Subcutaneous abdominal adipose tissue (tissue), 5 donors: ENCODE measurements around the gene CNNM1.

Experiments
- H3K27ac ChIP-seq: one replicate; pipeline ENCODE4 v1.7.0; 2013; ENCODE audit warnings: low read depth, mild to moderate bottlenecking, inconsistent platforms, low read length, moderate library complexity
- H3K27me3 ChIP-seq, 5 donors: one replicate each; pipeline ENCODE4 v1.7.0; 2013; ENCODE audit warnings: low read length in 5 of 5, inconsistent platforms in 1 of 5; ENCODE audit not compliant: control insufficient read depth in 5 of 5, insufficient read depth in 4 of 5
- H3K36me3 ChIP-seq, 5 donors: one replicate each; pipeline ENCODE4 v1.7.0; 2013; ENCODE audit warnings: low read length in 5 of 5; ENCODE audit not compliant: control insufficient read depth in 5 of 5, insufficient read depth in 5 of 5
- H3K4me1 ChIP-seq, 5 donors: one replicate each; pipeline ENCODE4 v1.7.0; 2013; ENCODE audit warnings: low read length in 5 of 5, mild to moderate bottlenecking in 3 of 5, moderate library complexity in 1 of 5; ENCODE audit not compliant: control insufficient read depth in 5 of 5, insufficient read depth in 5 of 5
- H3K4me3 ChIP-seq, 5 donors: one replicate each; pipeline ENCODE4 v1.7.0; 2013; ENCODE audit warnings: low read length in 5 of 5, low read depth in 1 of 5
- H3K9ac ChIP-seq, 5 donors: one replicate each; pipeline ENCODE4 v1.7.0; 2013; ENCODE audit warnings: low read length in 5 of 5, mild to moderate bottlenecking in 4 of 5, moderate library complexity in 3 of 5
- H3K9me3 ChIP-seq, 5 donors: one replicate each; pipeline ENCODE4 v1.7.0; 2013; ENCODE audit warnings: low read length in 5 of 5; ENCODE audit not compliant: control insufficient read depth in 5 of 5
- donor health status: healthy.
- donor health status: healthy.
- donor health status: healthy.
- donor health status: healthy.
- donor health status: healthy.

CNNM1 gene

DNA sequence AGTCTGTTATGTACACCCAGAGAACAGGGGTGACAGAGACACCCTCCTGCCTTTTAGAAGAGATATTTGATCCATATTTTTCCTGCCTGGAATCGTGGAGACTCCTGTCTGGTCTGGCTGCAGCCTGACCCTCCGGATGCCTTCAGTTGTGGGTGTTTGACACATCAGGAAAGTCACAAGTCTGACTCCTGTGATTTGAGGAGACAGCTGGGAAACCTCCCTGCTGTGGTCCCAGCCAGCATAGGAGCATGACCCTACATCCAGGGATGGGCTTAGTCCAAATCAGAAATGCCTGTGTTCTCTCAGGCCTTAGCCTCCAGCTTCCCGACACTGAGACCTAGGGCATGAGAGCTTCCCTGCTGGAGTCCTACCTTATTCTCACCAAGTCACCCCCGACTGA, 57.9 kb downstream of the CNNM1 start:
- H3K27ac ChIP-seq = no peak overlapping the region
- no peak overlapping the region for H3K4me3 ChIP-seq
- no peak overlapping the region for H3K9ac ChIP-seq
- peaks cover 0 to 10% (median 4%) of the 10 kb centered on the region in 5 donors for H3K27me3 ChIP-seq
- H3K9me3 ChIP-seq = no peaks in the 10 kb centered on the region
- no peaks in the 10 kb centered on the region for H3K36me3 ChIP-seq
- H3K4me1 ChIP-seq = no peaks in the 10 kb centered on the region

GRCh38 chr10:99387541-99387940, 58.4 kb downstream of the CNNM1 start:
- Histone ChIP-seq H3K36me3 (no peaks in the 10 kb centered on the region), H3K27me3 (peaks cover 0 to 10% (median 4%) of the 10 kb centered on the region in 5 donors), H3K4me3 (no peak overlapping the region), H3K9me3 (no peaks in the 10 kb centered on the region), H3K27ac (no peak overlapping the region), H3K9ac (no peak overlapping the region), H3K4me1 (peaks cover 0 to 1% (median 0%) of the 10 kb centered on the region in 5 donors)

DNA sequence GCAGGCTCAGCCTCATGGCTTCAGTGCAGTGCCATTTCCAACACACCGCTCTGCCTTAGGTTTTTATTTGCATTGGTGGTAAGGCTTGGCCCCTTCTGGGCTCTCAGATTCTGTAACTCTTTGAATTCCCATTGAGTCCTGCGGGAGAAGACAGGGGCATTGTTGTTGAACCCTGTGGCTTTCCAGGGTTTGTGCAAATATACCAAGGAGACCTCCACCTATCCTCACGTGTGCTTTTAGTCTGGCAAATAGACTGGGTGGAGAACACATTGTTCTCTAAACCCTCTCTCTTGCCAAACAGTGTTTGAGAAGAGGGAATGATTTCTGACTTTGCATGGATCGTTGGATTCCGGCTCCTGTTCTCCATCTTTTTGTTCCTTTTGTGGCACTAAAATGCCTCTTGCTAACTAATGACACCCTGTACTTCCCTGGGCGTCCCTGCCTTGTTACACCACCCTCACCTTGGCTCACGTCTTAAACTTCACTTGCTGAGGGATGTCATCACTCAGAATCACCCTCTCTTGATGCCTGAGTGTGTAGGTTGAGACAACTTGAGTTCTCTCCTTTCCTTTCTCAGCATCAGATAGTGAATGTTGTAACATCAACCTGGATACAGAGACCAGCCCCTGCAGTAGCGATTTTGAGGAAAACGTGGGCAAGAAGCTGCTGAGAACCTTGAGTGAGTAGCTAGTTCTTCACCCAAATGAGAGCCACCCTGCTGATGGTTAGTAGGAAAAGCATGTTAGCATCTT, 60.7 kb downstream of the CNNM1 start:
- Histone ChIP-seq H3K27ac (no peak overlapping the region), H3K9ac (no peak overlapping the region), H3K4me1 (peaks cover 0 to 3% (median 0%) of the 10 kb centered on the region in 5 donors), H3K36me3 (peaks cover 0 to 4% (median 0%) of the 10 kb centered on the region in 5 donors), H3K27me3 (peaks cover 0 to 7% (median 4%) of the 10 kb centered on the region in 5 donors), H3K9me3 (no peaks in the 10 kb centered on the region), H3K4me3 (no peak overlapping the region)

DNA sequence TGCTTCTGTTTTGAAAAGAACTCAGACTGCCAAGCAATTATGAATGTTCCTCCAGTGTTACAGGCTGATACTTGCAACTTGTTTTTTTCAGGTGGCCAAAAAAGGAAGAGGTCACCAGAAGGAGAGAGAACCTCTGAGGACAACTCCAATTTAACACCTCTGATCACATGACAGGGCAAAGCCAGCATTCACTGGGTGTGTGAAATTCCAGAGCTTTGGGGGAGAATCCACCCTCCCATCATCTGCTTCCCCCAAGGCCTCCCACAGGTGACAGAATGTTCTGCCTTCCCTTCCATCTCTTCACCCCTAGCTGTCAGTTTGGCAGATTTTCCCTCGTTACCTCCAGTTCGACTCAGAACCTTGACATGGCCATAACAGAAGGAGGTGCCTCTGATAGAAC, 62.2 kb downstream of the CNNM1 start:
- Histone ChIP-seq H3K9me3 (no peaks in the 10 kb centered on the region), H3K4me1 (peaks cover 0 to 3% (median 0%) of the 10 kb centered on the region in 5 donors), H3K9ac (no peak overlapping the region), H3K27me3 (peaks cover 0 to 6% (median 3%) of the 10 kb centered on the region in 5 donors), H3K27ac (no peak overlapping the region), H3K36me3 (peaks cover 0 to 9% (median 6%) of the 10 kb centered on the region in 5 donors), H3K4me3 (no peak overlapping the region)

DNA sequence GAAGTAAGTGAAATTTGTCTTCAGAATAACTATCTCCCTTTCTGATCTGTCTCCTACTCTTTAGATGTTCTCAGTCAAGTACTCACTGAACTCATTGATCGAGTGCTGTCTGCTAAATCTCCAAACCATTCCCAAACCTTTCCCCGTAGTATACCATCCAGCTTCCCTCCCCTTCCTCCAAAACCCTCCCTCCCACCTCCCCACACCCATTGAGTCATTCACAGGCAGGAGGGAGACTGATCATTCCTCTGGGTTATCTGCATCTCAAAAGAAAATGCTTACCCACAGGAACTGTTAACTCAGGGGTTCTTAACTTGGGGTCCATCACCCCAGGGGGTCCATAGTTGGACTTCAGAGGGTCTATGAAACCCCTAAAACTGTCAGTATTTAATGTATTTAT, 63.9 kb downstream of the CNNM1 start:
- H3K27me3 ChIP-seq = peaks cover 0 to 4% (median 0%) of the 10 kb centered on the region in 5 donors
- no peaks in the 10 kb centered on the region for H3K9me3 ChIP-seq
- H3K36me3 ChIP-seq = peaks cover 6 to 26% (median 20%) of the 10 kb centered on the region in 5 donors
- no peak overlapping the region for H3K9ac ChIP-seq
- H3K27ac ChIP-seq = no peak overlapping the region
- H3K4me3 ChIP-seq = no peak overlapping the region
- H3K4me1 ChIP-seq = peaks cover 0 to 3% (median 0%) of the 10 kb centered on the region in 5 donors

GRCh38 chr10:99393683-99394082, 64.5 kb downstream of the CNNM1 start:
- Histone ChIP-seq H3K4me3 (no peak overlapping the region), H3K36me3 (peaks cover 6 to 32% (median 24%) of the 10 kb centered on the region in 5 donors), H3K4me1 (peaks cover 0 to 3% (median 0%) of the 10 kb centered on the region in 5 donors), H3K27ac (no peak overlapping the region), H3K9me3 (no peaks in the 10 kb centered on the region), H3K9ac (no peak overlapping the region), H3K27me3 (peaks cover 0 to 4% (median 0%) of the 10 kb centered on the region in 5 donors)

- Histone ChIP-seq H3K27me3 (peaks cover 0 to 4% (median 0%) of the 10 kb centered on the region in 5 donors), H3K36me3 (peaks cover 9 to 38% (median 30%) of the 10 kb centered on the region in 5 donors), H3K27ac (no peak overlapping the region), H3K4me1 (peaks cover 0 to 3% (median 0%) of the 10 kb centered on the region in 5 donors), H3K9me3 (no peaks in the 10 kb centered on the region), H3K4me3 (no peak overlapping the region), H3K9ac (no peak overlapping the region)
Observed at GRCh38 chr10:99394256-99394655, 65.1 kb downstream of the CNNM1 start.

DNA sequence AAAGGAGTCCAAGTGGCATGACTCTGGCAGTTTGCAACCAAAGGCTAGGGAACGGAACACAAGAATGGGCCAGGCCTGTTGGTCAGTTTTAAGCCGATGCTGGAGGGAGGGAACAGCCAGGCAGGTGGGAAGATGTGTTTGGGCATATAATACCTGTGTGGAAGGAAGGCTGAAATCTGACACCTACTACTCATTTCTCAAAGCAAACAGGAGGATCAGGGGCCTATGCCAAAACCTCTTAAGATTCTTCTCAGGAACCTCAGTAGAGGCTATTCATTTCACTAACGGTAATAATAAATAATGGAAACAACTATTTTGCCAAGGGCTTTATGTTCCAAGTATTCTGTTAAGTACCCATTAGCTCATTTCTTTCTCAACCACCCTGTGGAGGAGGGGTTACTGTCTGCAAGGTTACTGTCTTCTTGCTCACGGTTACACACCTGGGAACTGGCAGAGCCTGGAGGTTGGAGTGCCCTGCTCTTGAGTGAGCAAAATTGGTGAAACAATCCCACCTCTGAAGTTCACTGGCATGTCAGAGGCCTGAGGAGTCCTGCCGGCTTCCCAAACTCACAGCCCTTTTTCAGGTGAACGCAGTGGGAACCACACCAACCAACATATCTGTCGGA, 65.7 kb downstream of the CNNM1 start:
- Histone ChIP-seq H3K9me3 (no peaks in the 10 kb centered on the region), H3K4me3 (no peak overlapping the region), H3K27me3 (no peaks in the 10 kb centered on the region), H3K9ac (no peak overlapping the region), H3K4me1 (peaks cover 0 to 3% (median 0%) of the 10 kb centered on the region in 5 donors), H3K27ac (no peak overlapping the region), H3K36me3 (peaks cover 9 to 44% (median 34%) of the 10 kb centered on the region in 5 donors)

DNA sequence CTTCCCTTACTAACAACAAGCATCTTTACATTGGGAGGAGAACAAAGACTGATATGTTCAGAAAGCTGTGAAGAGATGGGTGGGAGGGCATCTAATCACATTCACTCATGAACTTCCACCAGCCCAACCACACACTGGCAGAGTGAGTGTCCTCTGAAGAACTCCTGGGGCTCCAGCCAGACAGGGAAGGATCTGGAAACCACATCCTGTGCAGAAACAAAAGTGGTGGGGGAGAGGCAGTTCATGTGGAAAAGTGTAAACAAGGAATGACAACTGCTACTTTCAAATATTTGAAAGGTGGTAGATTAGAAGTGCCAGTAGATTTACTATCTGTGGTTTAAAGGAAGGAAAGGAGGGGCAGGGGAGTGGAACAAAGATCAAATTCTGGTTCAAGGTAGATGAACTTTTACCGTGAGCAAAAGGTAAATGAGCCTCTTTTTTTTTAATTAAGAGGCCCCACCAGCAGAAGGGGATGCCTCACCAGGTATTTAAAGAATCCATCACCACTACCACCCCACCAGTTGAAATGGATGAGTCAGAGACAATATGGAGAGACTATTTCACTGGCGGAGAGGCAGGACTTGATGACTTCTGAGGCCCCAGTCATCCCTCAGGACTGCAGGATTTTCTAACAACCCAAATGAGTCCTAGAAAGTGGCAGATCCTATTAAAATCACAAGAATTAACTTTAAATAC, 66.7 kb downstream of the CNNM1 start:
- Histone ChIP-seq H3K9me3 (no peaks in the 10 kb centered on the region), H3K4me3 (no peak overlapping the region), H3K27ac (no peak overlapping the region), H3K4me1 (peaks cover 0 to 3% (median 0%) of the 10 kb centered on the region in 5 donors), H3K9ac (no peak overlapping the region), H3K27me3 (no peaks in the 10 kb centered on the region), H3K36me3 (peaks cover 10 to 50% (median 41%) of the 10 kb centered on the region in 5 donors)

GRCh38 chr10:99396471-99396870, 67.3 kb downstream of the CNNM1 start:
- H3K4me3 ChIP-seq = no peak overlapping the region
- H3K9ac ChIP-seq = no peak overlapping the region
- no peak overlapping the region for H3K27ac ChIP-seq
- peaks cover 13 to 55% (median 47%) of the 10 kb centered on the region in 5 donors for H3K36me3 ChIP-seq
- H3K4me1 ChIP-seq = peaks cover 0 to 3% (median 0%) of the 10 kb centered on the region in 5 donors
- H3K9me3 ChIP-seq = no peaks in the 10 kb centered on the region
- no peaks in the 10 kb centered on the region for H3K27me3 ChIP-seq
